DOHH2 (cell line): ENCODE results near the gene STARD10.

Experiments used
- EZH2phosphoT487 ChIP-seq: fragments of 200-600 bp; sonication (generic); IDR thresholded peaks from 2 replicates; pipeline ENCODE4 v1.6.1; 2017; ENCODE audit warnings: borderline replicate concordance, mild to moderate bottlenecking, antibody characterized with exemption, low read length, moderate library complexity, mixed read lengths
- TF ChIP-seq, protein P1 (sequence below): fragments of 200-600 bp; sonication (generic); IDR thresholded peaks from one replicate; pipeline ENCODE4 v1.5.1; 2014; ENCODE audit warnings: antibody characterized with exemption, mild to moderate bottlenecking, low read depth, low read length; ENCODE audit not compliant: poor library complexity, severe bottlenecking

- TF ChIP-seq EZH2phosphoT487, result no peak
- TF ChIP-seq, protein P1, sequence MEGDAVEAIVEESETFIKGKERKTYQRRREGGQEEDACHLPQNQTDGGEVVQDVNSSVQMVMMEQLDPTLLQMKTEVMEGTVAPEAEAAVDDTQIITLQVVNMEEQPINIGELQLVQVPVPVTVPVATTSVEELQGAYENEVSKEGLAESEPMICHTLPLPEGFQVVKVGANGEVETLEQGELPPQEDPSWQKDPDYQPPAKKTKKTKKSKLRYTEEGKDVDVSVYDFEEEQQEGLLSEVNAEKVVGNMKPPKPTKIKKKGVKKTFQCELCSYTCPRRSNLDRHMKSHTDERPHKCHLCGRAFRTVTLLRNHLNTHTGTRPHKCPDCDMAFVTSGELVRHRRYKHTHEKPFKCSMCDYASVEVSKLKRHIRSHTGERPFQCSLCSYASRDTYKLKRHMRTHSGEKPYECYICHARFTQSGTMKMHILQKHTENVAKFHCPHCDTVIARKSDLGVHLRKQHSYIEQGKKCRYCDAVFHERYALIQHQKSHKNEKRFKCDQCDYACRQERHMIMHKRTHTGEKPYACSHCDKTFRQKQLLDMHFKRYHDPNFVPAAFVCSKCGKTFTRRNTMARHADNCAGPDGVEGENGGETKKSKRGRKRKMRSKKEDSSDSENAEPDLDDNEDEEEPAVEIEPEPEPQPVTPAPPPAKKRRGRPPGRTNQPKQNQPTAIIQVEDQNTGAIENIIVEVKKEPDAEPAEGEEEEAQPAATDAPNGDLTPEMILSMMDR, result peak; percentile 42
These were observed 20.7 kb upstream of the STARD10 start, which contains the start of gene ATG16L2 for GRCh38 chr11:72814286-72815109.
